Stimulated activated CD8-positive, alpha-beta memory T cell treated with anti-CD3 and anti-CD28 coated beads, Interleukin-4, amount 100 ng/mL, for 48 hours (primary cell): ENCODE measurements around the gene DDX54.
A peak's percentile ranks its signal among the peaks of the same experiment; 100 is the strongest.
"Not testable (repeated sequence)": the region's sequence is repeated elsewhere in the genome, so short reads cannot be mapped to it uniquely, and the experiment has no call there.

Experiments used
- DNase-seq: peaks from one replicate; pipeline ENCODE4 v3.0.0-alpha.2; 2020

The DDX54 gene

GRCh38 chr12:113214895-113215400, 29.7 kb upstream of the DDX54 start:
- DNase-seq = no peak

- DNase-seq = no peak
Measured at GRCh38 chr12:113211160-113211559, 25.9 kb upstream of the DDX54 start.

- peak; percentile 76 for DNase-seq
Measured at GRCh38 chr12:113208041-113208934, 23.0 kb upstream of the DDX54 start.

DNA sequence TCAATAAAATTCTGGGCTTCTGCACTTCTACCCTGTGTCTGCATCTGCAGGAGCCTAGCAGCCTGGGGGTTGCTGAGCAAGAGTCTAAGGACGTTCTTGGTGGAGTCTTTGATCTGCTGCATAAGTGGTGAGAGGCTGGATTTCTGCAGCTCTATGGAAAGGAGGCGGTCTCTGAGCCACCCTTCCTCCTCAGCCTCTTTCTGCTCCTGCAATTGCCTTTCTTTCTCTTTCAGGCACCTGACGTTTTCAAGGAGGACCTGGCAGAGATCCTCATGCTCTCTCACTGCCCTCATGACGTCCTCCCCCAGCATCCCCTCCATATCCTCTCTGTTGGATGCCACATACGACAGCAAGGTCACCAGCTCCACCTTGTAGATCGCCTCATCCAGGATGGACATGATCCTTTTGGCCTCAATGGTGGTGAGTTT, 22.3 kb upstream of the DDX54 start:
- DNase-seq = peak; percentile 43

DNA sequence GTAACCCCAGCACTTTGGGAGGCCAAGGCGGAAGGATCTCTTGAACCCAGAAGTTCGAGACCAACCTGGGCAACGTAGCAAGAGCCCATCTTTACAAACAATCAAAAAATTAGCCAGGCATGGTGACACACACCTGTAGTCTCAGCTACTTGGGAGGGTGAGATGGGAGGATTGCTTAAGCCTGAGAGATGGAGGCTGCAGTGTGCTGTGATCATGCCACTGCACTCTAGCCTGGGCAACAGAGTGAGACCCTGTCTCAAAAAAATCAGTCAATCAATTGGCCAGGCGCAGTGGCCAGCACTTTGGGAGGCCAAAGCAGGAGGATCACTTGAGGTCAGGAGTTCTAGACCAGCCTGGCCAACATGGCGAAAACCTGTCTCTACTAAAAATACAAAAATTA, 21.5 kb upstream of the DDX54 start:
- not testable (repeated sequence) for DNase-seq

DNA sequence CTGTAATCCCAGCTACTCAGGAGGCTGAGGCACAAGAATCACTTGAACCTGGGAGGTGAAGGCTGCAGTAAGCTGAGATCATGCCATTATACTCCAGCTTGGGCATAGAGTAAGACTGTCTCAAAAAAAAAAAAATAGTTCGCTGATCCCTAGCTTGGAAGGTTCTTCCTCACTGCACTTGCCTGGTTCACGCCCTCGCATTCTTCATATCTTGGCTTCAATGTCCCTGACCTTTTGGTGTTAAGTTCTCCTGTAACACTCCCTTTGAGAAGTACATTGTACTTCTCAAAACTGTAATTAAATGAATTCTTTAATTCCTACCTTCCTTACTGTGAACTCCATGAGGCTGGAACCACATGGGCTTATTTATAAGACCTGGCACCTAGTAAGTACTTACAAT, 19.5 kb upstream of the DDX54 start:
- no peak for DNase-seq

DNA sequence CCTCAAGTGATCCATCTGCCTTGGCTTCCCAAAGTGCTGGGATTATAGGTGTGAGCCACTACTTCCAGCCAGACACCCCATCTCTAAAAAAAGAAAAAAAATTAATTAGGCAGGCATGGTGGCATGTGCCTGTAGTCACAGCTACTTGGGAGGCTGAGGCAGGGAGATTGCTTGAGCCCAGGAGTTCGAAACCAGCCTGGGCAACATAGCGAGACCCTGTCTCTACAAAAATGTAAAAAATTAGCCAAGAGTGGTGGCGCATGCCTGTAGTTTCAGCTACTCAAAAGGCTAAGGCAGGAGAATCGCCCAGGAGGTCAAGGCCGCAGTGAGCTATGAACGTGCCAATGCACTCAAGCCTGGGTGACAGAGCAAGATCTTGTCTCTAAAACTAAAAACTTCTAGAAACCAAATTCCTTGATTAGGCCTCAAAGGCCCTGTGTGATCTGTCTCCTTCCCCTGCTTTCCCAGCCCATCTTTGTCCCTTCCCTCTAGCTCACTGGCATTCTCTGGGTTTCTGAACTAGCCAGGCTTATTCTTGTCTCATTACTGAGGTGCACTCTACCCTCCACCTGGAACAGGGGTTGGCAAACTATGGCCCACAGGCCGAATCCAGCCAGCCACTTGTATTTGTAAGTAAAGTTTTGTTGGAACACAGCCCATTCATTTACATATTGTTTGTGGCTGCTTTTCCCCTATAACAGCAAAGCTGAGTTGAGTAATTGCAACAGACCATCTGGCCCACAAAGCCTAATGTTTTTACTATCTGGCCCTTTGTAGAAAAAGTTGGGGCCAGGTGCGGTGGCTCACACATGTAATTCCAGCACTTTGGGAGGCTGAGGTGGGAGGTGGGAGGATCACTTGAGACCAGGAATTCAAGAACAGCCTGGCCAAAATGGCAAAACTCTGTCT, 18.8 kb upstream of the DDX54 start:
- no peak for DNase-seq

GRCh38 chr12:113202300-113203075, 17.2 kb upstream of the DDX54 start:
- no peak for DNase-seq

- no peak for DNase-seq
Measured at GRCh38 chr12:113201187-113202177, 16.2 kb upstream of the DDX54 start.

GRCh38 chr12:113200021-113200797, 14.9 kb upstream of the DDX54 start:
- no peak for DNase-seq

- no peak for DNase-seq
Measured at GRCh38 chr12:113198296-113198695, 13.0 kb upstream of the DDX54 start.

DNA sequence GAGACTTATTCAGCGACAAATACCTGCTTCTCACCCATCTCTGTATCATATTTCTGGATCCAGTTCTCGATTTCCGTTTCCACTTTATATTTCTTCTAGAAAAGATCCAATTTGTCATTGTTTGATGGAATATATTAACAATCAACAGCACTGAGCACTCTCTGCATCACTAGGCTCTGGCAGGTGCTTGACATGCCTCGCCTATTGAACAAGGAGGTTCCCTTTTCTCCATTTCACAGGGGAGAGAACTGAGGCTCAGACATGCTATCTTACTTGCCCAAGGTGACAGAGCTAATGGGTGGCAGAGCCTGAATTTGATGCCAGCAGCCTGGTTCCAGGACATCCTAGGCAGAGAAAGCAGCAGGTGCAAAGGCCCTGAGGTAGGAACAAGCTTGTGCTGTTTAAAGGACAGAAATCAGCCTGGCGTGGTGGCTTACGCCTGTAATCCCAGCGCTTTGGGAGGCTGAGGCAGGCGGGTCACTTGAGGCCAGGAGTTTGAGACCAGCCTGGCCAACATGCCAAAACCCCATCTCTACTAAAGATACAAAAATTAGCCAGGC, 12.3 kb upstream of the DDX54 start:
- no peak for DNase-seq

DNA sequence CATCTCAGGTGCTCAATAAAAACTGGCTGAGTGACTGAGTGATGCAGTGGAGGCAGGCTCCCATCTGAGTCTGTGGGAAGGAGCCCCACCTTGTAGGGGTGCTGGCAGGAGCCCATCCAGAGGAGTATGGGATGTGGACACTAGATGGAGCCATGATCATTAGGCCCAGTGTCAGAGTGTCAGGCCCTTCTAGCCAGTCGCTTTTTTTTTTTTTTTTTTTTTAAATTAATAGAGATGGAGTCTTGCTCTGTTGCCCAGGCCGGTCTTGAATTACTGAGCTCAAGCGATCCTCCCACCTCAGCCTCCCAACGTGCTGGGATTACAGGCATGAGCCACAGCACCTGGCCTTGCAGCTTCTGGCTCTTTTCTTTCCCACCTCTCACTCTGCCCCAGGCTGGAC, 11.7 kb upstream of the DDX54 start:
- DNase-seq = peak; percentile 64

- DNase-seq = no peak
Measured at GRCh38 chr12:113196582-113196981, 11.3 kb upstream of the DDX54 start.

DNA sequence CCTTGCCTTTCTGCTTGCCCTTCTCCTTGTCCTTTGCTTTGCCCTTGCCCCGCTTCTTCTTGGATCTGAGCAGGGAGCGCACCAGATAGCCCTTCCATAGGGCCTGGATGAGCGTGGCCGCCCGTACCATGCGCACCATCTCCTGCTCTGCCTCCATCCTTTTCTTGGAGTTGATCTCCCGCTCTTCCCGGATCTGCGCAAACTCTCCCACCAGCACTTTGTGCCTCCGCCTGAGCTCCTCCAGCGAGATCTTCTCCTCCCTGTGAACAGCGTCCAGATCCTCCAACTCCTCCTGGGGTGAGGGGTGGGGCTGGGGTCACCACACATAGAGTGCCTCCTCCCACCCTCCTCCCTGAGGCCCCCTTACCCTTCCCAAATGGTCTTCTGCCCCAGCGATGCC, 10.3 kb upstream of the DDX54 start:
- no peak for DNase-seq

- no peak for DNase-seq
Measured at GRCh38 chr12:113194971-113195391, 9.7 kb upstream of the DDX54 start.

DNA sequence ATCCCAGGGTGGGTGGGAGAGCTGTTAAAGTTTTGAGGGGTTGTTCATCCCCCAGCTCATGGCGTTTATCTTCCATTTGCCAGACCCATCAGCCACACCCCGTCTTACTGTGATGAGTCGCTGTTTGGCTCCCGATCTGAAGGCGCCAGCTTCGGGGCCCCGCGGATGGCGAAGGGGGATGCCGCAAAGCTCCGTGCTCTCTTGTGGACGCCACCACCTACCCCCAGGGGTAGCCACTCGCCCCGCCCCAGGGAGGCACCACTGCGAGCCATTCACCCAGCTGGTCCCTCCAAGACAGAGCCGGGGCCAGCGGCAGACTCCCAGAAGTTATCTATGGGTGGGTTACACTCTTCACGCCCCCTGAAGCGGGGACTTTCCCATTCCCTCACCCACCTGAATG, 5.9 kb upstream of the DDX54 start:
- DNase-seq = no peak

DNA sequence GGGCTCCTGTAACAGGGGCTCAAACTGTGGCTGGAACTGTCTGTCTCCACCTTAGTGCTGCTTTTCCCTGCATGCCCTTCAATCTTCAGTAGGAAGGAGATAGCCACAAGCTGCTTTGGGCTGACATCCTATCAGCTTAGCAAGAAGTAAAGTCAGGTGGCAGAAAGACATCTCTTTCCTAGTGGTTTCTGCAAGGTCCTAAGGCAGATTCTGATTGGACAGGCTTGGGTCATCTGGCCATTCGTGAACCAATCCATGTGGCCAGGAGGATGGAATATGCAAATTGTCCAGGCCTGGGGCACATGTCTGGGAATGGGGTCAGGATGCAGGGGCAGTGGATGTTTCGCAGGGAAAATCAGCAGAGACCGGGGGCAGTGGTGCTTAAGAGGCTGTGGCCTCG, 5.5 kb upstream of the DDX54 start:
- no peak for DNase-seq

GRCh38 chr12:113189361-113189760, 4.1 kb upstream of the DDX54 start:
- no peak for DNase-seq

- DNase-seq = no peak
Measured at GRCh38 chr12:113186666-113187325, 1.5 kb upstream of the DDX54 start.
